ENCODE data around the gene DPH7. TPM values are rescaled to one million over a fixed set of nuclear protein-coding genes. Genes with fewer than 3 reads are reported as not detected.
A peak's percentile ranks its signal among the peaks of the same experiment; 100 is the strongest.
"Not testable (repeated sequence)": the region's sequence is repeated elsewhere in the genome, so short reads cannot be mapped to it uniquely, and the experiment has no call there.

The DPH7 gene
- total RNA-seq, 2 experiments from 2014 or later = 31.9 to 34.2 TPM

GRCh38 chr9:137568445-137568844, 10.3 kb downstream of the DPH7 start:
- POLR2A ChIA-PET = not testable (repeated sequence)

GRCh38 chr9:137564817-137565411, 13.8 kb downstream of the DPH7 start:
- H3K9me3 Mint-ChIP-seq = no peaks in the 10 kb centered on the region
- ChIA-PET CTCF (no interaction called here), POLR2A (no interaction called here)
- DNase-seq = no peak
- H3K36me3 Mint-ChIP-seq (ENCODE audit: low read depth) = peaks cover 26% of the 10 kb centered on the region
- H3K27me3 Mint-ChIP-seq = no peaks in the 10 kb centered on the region
- peaks cover 2% of the 10 kb centered on the region for H3K4me1 Mint-ChIP-seq
- H3K27ac Mint-ChIP-seq = no peak overlapping the region
- H3K4me3 Mint-ChIP-seq = no peak overlapping the region

More at GRCh38 chr9:137568445-137568844, 10.3 kb downstream of the DPH7 start:
- H3K4me3 Mint-ChIP-seq, H3K27ac Mint-ChIP-seq, DNase-seq, CTCF ChIA-PET, H3K27me3 Mint-ChIP-seq, H3K4me1 Mint-ChIP-seq, H3K9me3 Mint-ChIP-seq: not testable (repeated sequence)
- peaks cover 32% of the 10 kb centered on the region for H3K36me3 Mint-ChIP-seq (ENCODE audit: low read depth)

GRCh38 chr9:137564134-137564533, 14.6 kb downstream of the DPH7 start:
- H3K36me3 Mint-ChIP-seq (ENCODE audit: low read depth) = peaks cover 31% of the 10 kb centered on the region
- no peak for DNase-seq
- CTCF ChIA-PET = no interaction called here
- no peak overlapping the region for H3K27ac Mint-ChIP-seq
- POLR2A ChIA-PET = no interaction called here
- peaks cover 2% of the 10 kb centered on the region for H3K4me1 Mint-ChIP-seq
- no peaks in the 10 kb centered on the region for H3K27me3 Mint-ChIP-seq
- H3K4me3 Mint-ChIP-seq = no peak overlapping the region
- H3K9me3 Mint-ChIP-seq = no peaks in the 10 kb centered on the region

GRCh38 chr9:137558127-137558526, 20.6 kb downstream of the DPH7 start:
- POLR2A ChIA-PET = no interaction called here
- DNase-seq = no peak
- peaks cover 30% of the 10 kb centered on the region for H3K36me3 Mint-ChIP-seq (ENCODE audit: low read depth)
- H3K4me1 Mint-ChIP-seq = peaks cover 3% of the 10 kb centered on the region
- H3K9me3 Mint-ChIP-seq = no peaks in the 10 kb centered on the region
- H3K27me3 Mint-ChIP-seq = no peaks in the 10 kb centered on the region
- no peak overlapping the region for H3K4me3 Mint-ChIP-seq
- H3K27ac Mint-ChIP-seq = no peak overlapping the region
- CTCF ChIA-PET = interaction anchor here (0.9 kb wide), 1 partner anchor 33 kb away, joined by 3 read pairs; the partner anchor contains the start of gene ZMYND19

- peaks cover 24% of the 10 kb centered on the region for H3K36me3 Mint-ChIP-seq (ENCODE audit: low read depth)
- no peaks in the 10 kb centered on the region for H3K27me3 Mint-ChIP-seq
- ChIA-PET POLR2A (no interaction called here), CTCF (no interaction called here)
- no peak overlapping the region for H3K27ac Mint-ChIP-seq
- H3K4me3 Mint-ChIP-seq = no peak overlapping the region
- H3K4me1 Mint-ChIP-seq = peaks cover 12% of the 10 kb centered on the region
- DNase-seq = no peak
- no peaks in the 10 kb centered on the region for H3K9me3 Mint-ChIP-seq
These were observed 22.5 kb downstream of the DPH7 start for GRCh38 chr9:137556069-137556838.

- ChIA-PET CTCF (interaction anchor here (0.6 to 1.4 kb wide), 2 partner anchors 20 to 1016 kb away, joined by 3 to 4 read pairs; no protein-coding TSS in a partner anchor), POLR2A (no interaction called here)
- Mint-ChIP-seq H3K27me3 (no peaks in the 10 kb centered on the region), H3K4me3 (no peak overlapping the region), H3K9me3 (no peaks in the 10 kb centered on the region), H3K36me3 (ENCODE audit: low read depth) (peaks cover 24% of the 10 kb centered on the region), H3K27ac (no peak overlapping the region), H3K4me1 (peaks cover 13% of the 10 kb centered on the region)
- no peak for DNase-seq
These were observed 23.5 kb downstream of the DPH7 start for GRCh38 chr9:137555179-137555578.

GRCh38 chr9:137554349-137554748, 24.4 kb downstream of the DPH7 start:
- Mint-ChIP-seq H3K9me3 (no peaks in the 10 kb centered on the region), H3K27me3 (no peaks in the 10 kb centered on the region), H3K36me3 (ENCODE audit: low read depth) (peaks cover 17% of the 10 kb centered on the region), H3K4me1 (peaks cover 19% of the 10 kb centered on the region), H3K4me3 (no peak overlapping the region), H3K27ac (no peak overlapping the region)
- no peak for DNase-seq
- POLR2A ChIA-PET = no interaction called here
- CTCF ChIA-PET = interaction anchor here (1.0 to 1.4 kb wide), 2 partner anchors 13 to 20 kb away, joined by 3 to 4 read pairs; no protein-coding TSS in a partner anchor

GRCh38 chr9:137553654-137554053, 25.1 kb downstream of the DPH7 start:
- H3K9me3 Mint-ChIP-seq, POLR2A ChIA-PET, H3K27me3 Mint-ChIP-seq, DNase-seq, H3K27ac Mint-ChIP-seq: not testable (repeated sequence)
- peaks cover 19% of the 10 kb centered on the region for H3K4me1 Mint-ChIP-seq
- peak overlapping the region; percentile 51 for H3K4me3 Mint-ChIP-seq
- peaks cover 17% of the 10 kb centered on the region for H3K36me3 Mint-ChIP-seq (ENCODE audit: low read depth)
- CTCF ChIA-PET = interaction anchor here (1.0 to 1.4 kb wide), 2 partner anchors 12 to 19 kb away, joined by 3 to 4 read pairs; no protein-coding TSS in a partner anchor

GRCh38 chr9:137552022-137552768, 26.5 kb downstream of the DPH7 start:
- Mint-ChIP-seq H3K27me3 (no peaks in the 10 kb centered on the region), H3K36me3 (ENCODE audit: low read depth) (peaks cover 17% of the 10 kb centered on the region), H3K9me3 (no peaks in the 10 kb centered on the region), H3K27ac (peak overlapping the region; percentile 76), H3K4me1 (peaks cover 21% of the 10 kb centered on the region), H3K4me3 (peak overlapping the region; percentile 84)
- no peak for DNase-seq
- ChIA-PET POLR2A (interaction anchor here (0.6 to 1.8 kb wide), 15 partner anchors 9 to 311 kb away, joined by 3 to 9 read pairs (median 3); partner anchors contain the start of genes ARRDC1, DPH7, EHMT1 and TUBB4B), CTCF (interaction anchor here (0.6 to 1.5 kb wide), 7 partner anchors 17 to 888 kb away, joined by 3 to 4 read pairs (median 3); partner anchors contain the start of genes EXD3, NOXA1 and PTGDS)

- Mint-ChIP-seq H3K36me3 (ENCODE audit: low read depth) (peaks cover 12% of the 10 kb centered on the region), H3K4me3 (peak within 1 kb of the TSS; percentile 84), H3K9me3 (no peaks in the 10 kb centered on the region), H3K4me1 (peaks cover 21% of the 10 kb centered on the region), H3K27ac (peak within 1 kb of the TSS; percentile 76), H3K27me3 (no peaks in the 10 kb centered on the region)
- CTCF ChIA-PET = interaction anchor here (0.6 to 1.5 kb wide), 6 partner anchors 40 to 888 kb away, joined by 3 to 4 read pairs (median 4); partner anchors contain the start of genes EXD3, NOXA1 and PTGDS
- DNase-seq = peak; percentile 91
- POLR2A ChIA-PET = interaction anchor here (0.7 to 1.8 kb wide), 15 partner anchors 8 to 311 kb away, joined by 3 to 9 read pairs (median 3); partner anchors contain the start of genes ARRDC1, DPH7, EHMT1 and EXD3
These were observed 27.3 kb downstream of the DPH7 start, which contains the start of gene MRPL41 for GRCh38 chr9:137551264-137552021. Gene MRPL41, plus strand, starts transcription at chr9:137551879. Its CDS starts 203 bp downstream, at chr9:137552082.

GRCh38 chr9:137550958-137551263, 27.8 kb downstream of the DPH7 start:
- not testable (repeated sequence) for H3K27ac Mint-ChIP-seq; H3K27me3 Mint-ChIP-seq; H3K9me3 Mint-ChIP-seq; H3K36me3 Mint-ChIP-seq (ENCODE audit: low read depth); DNase-seq
- ChIA-PET POLR2A (interaction anchor here (1.1 to 1.9 kb wide), 4 partner anchors 10 to 128 kb away, joined by 3 to 7 read pairs (median 4); partner anchors contain the start of genes DPH7, EHMT1 and EXD3), CTCF (interaction anchor here (0.9 kb wide), 1 partner anchor 16 kb away, joined by 3 read pairs; no protein-coding TSS in a partner anchor)
- Mint-ChIP-seq H3K4me1 (peaks cover 21% of the 10 kb centered on the region), H3K4me3 (peak overlapping the region; percentile 55)

- ChIA-PET POLR2A (interaction anchor here (1.1 to 1.9 kb wide), 3 partner anchors 9 to 128 kb away, joined by 3 to 4 read pairs (median 3); partner anchors contain the start of genes DPH7 and EXD3), CTCF (interaction anchor here (0.9 kb wide), 1 partner anchor 15 kb away, joined by 3 read pairs; no protein-coding TSS in a partner anchor)
- Mint-ChIP-seq H3K27me3 (no peaks in the 10 kb centered on the region), H3K36me3 (ENCODE audit: low read depth) (peaks cover 2% of the 10 kb centered on the region), H3K4me3 (peak within 1 kb of the TSS; percentile 88), H3K27ac (peak within 1 kb of the TSS; percentile 68), H3K9me3 (no peaks in the 10 kb centered on the region), H3K4me1 (peaks cover 21% of the 10 kb centered on the region)
- peak; percentile 63 for DNase-seq
These were observed 28.5 kb downstream of the DPH7 start, which contains the start of gene PNPLA7 for GRCh38 chr9:137550231-137550621. Gene PNPLA7, minus strand, starts transcription at chr9:137550402. Its CDS starts 205 bp downstream, at chr9:137550197.
